ENCODE data around the gene TCERG1L. TPM values are rescaled to one million over a fixed set of nuclear protein-coding genes. Genes with fewer than 3 reads are reported as not detected.

TCERG1L gene
- total RNA-seq, 4 donors from 2014 or later: 0.42 to 1.3 TPM; not detected in 2

GRCh38 chr10:131221632-131222277 is 89.8 kb downstream of the TCERG1L start:
- 74 to 81% methylated on average over 23 of the region's 23 CpGs for WGBS, 2 donors

GRCh38 chr10:131220601-131221171 is 90.8 kb downstream of the TCERG1L start:
- H3K4me3 ChIP-seq: no peak overlapping the region
- H3K27me3 ChIP-seq: no peaks in the 10 kb centered on the region
- WGBS, 2 donors: 60 to 64% methylated on average over 8 to 9 of the region's 11 CpGs
- no peak for DNase-seq (ENCODE audit: low spot score in 2 of 2)
- H3K36me3 ChIP-seq: no peaks in the 10 kb centered on the region
- H3K4me1 ChIP-seq: no peaks in the 10 kb centered on the region
- no peak overlapping the region for H3K27ac ChIP-seq
- TF ChIP-seq POLR2A (IDR thresholded peaks at IDR 0.05) (no peak), EP300 (IDR thresholded peaks at IDR 0.05) (no peak), CTCF (IDR thresholded peaks at IDR 0.05) (no peak)
- H3K9me3 ChIP-seq: no peaks in the 10 kb centered on the region

More at GRCh38 chr10:131221632-131222277, 89.8 kb downstream of the TCERG1L start:
- H3K4me1 ChIP-seq: no peaks in the 10 kb centered on the region
- H3K36me3 ChIP-seq: no peaks in the 10 kb centered on the region
- DNase-seq (ENCODE audit: low spot score in 2 of 2): no peak
- no peak overlapping the region for H3K4me3 ChIP-seq
- TF ChIP-seq EP300 (IDR thresholded peaks at IDR 0.05) (no peak), CTCF (IDR thresholded peaks at IDR 0.05) (no peak), POLR2A (IDR thresholded peaks at IDR 0.05) (no peak)
- no peaks in the 10 kb centered on the region for H3K27me3 ChIP-seq
- no peak overlapping the region for H3K27ac ChIP-seq
- H3K9me3 ChIP-seq: no peaks in the 10 kb centered on the region

GRCh38 chr10:131219955-131220489 is 91.5 kb downstream of the TCERG1L start:
- Histone ChIP-seq H3K4me1 (no peaks in the 10 kb centered on the region), H3K4me3 (no peak overlapping the region), H3K36me3 (no peaks in the 10 kb centered on the region), H3K27me3 (no peaks in the 10 kb centered on the region), H3K27ac (no peak overlapping the region), H3K9me3 (no peaks in the 10 kb centered on the region)
- TF ChIP-seq EP300 (IDR thresholded peaks at IDR 0.05) (no peak), POLR2A (IDR thresholded peaks at IDR 0.05) (no peak), CTCF (IDR thresholded peaks at IDR 0.05) (no peak)
- WGBS, 2 donors: 84 to 87% methylated on average over 13 to 14 of the region's 15 CpGs
- DNase-seq (ENCODE audit: low spot score in 2 of 2): no peak

GRCh38 chr10:131219584-131219886 is 92.0 kb downstream of the TCERG1L start:
- no peaks in the 10 kb centered on the region for H3K36me3 ChIP-seq
- WGBS, 2 donors: 88 to 91% methylated on average over 8 to 10 of the region's 10 CpGs
- no peak overlapping the region for H3K27ac ChIP-seq
- H3K27me3 ChIP-seq: no peaks in the 10 kb centered on the region
- H3K9me3 ChIP-seq: no peaks in the 10 kb centered on the region
- TF ChIP-seq EP300 (IDR thresholded peaks at IDR 0.05): no peak
- no peaks in the 10 kb centered on the region for H3K4me1 ChIP-seq
- no peak overlapping the region for H3K4me3 ChIP-seq
- DNase-seq (ENCODE audit: low spot score in 2 of 2): no peak

- Histone ChIP-seq H3K27me3 (no peaks in the 10 kb centered on the region), H3K9me3 (no peaks in the 10 kb centered on the region), H3K4me1 (no peaks in the 10 kb centered on the region), H3K36me3 (no peaks in the 10 kb centered on the region), H3K4me3 (no peak overlapping the region), H3K27ac (no peak overlapping the region)
- TF ChIP-seq CTCF (IDR thresholded peaks at IDR 0.05) (no peak), EP300 (IDR thresholded peaks at IDR 0.05) (no peak), POLR2A (IDR thresholded peaks at IDR 0.05) (no peak)
- no peak for DNase-seq (ENCODE audit: low spot score in 2 of 2)
- 81 to 86% methylated on average over 11 to 16 of the region's 17 CpGs for WGBS, 2 donors
Measured at GRCh38 chr10:131218811-131219583, 92.5 kb downstream of the TCERG1L start.

All from tibial nerve (tissue), 4 donors.